ENCODE data around the gene PGGHG.

PGGHG gene

GRCh38 chr11:282630-283360, 6.1 kb upstream of the PGGHG start:
- DNase-seq = no peak

DNA sequence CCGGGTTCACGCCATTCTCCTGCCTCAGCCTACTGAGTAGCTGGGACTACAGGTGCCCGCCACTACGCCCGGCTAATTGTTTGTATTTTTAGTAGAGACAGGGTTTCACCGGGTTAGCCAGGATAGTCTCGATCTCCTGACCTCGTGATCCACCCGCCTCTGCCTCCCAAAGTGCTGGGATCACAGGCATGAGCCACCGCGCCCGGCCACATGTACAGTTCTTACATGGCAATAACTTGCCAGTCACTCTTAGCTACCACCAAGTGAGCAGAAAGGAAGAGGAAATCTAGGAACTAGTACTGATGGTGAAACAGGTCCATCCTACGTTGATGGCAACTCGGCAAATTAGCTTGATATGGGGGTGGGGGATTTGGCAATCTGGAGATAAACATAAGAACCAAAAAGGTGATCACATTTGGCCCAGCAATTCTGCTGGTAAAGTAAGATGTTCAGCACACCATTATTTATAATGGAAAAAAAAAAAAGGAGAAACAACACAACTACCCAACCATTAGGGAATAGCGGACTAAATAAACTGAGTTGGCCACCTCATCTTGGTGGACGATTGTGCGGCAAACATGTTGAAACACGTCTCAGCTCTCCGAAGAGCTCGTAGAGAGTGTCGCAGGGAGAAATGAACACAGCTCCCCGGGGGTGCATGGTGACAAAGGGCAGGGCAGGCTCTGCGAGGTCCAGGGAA, 5.4 kb upstream of the PGGHG start:
- Histone ChIP-seq H2AK5ac (ENCODE audit: low read length) (no peak overlapping the region), H2AFZ (ENCODE audit: insufficient read depth, low read length, poor library complexity) (no peak overlapping the region), H3K27ac (ENCODE audit: low read depth, low read length) (no peak overlapping the region), H3K36me3 (ENCODE audit: control insufficient read depth in 1 of 2, insufficient read depth in 2 of 2, low read length in 2 of 2) (no peaks in the 10 kb centered on the region), H4K91ac (ENCODE audit: low read depth, low read length) (peak overlapping the region; percentile 24), H2BK120ac (ENCODE audit: insufficient read depth, low read length, poor library complexity) (no peak overlapping the region), H3K4me2 (ENCODE audit: low read length) (no peak overlapping the region), H4K8ac (ENCODE audit: low read depth, low read length) (no peak overlapping the region), H3K4me3 (ENCODE audit: low read depth, low read length) (no peak overlapping the region), H3K18ac (ENCODE audit: low read length) (no peak overlapping the region), H2BK5ac (ENCODE audit: low read depth, low read length, poor library complexity) (no peak overlapping the region), H4K12ac (ENCODE audit: low read depth, low read length) (no peak overlapping the region), H3K4ac (ENCODE audit: low read depth, low read length) (no peak overlapping the region), H3K79me2 (ENCODE audit: control insufficient read depth, insufficient read depth, low read length, poor library complexity) (peaks cover 2% of the 10 kb centered on the region), H3K79me1 (ENCODE audit: low read length) (peaks cover 7% of the 10 kb centered on the region), H3K27me3 (ENCODE audit: insufficient read depth, low read length) (no peaks in the 10 kb centered on the region), H3K23ac (ENCODE audit: low read length) (no peak overlapping the region), H3K9ac (ENCODE audit: low read length) (no peak overlapping the region), H2BK12ac (ENCODE audit: low read length) (no peak overlapping the region), H3K4me1 (ENCODE audit: control insufficient read depth in 1 of 2, insufficient read depth in 2 of 2, low read length in 2 of 2) (peaks cover 5 to 12% of the 10 kb centered on the region in 2 experiments), H3K9me3 (ENCODE audit: insufficient read depth, low read depth, low read length) (no peaks in the 10 kb centered on the region), H3K14ac (ENCODE audit: low read length) (no peak overlapping the region)
- DNase-seq = no peak
- WGBS (ENCODE audit: extremely low coverage, insufficient coverage, insufficient read length) = no CpG with 5 or more reads among the region's 23 CpGs

More at GRCh38 chr11:282630-283360, 6.1 kb upstream of the PGGHG start:
- no peak overlapping the region for H3K14ac ChIP-seq (ENCODE audit: low read length)
- H2AK5ac ChIP-seq (ENCODE audit: low read length) = no peak overlapping the region
- no peak overlapping the region for H3K27ac ChIP-seq (ENCODE audit: low read depth, low read length)
- H3K23ac ChIP-seq (ENCODE audit: low read length) = no peak overlapping the region
- no peak overlapping the region for H3K9ac ChIP-seq (ENCODE audit: low read length)
- H3K4me2 ChIP-seq (ENCODE audit: low read length) = no peak overlapping the region
- no peak overlapping the region for H4K91ac ChIP-seq (ENCODE audit: low read depth, low read length)
- H3K27me3 ChIP-seq (ENCODE audit: insufficient read depth, low read length) = no peaks in the 10 kb centered on the region
- H3K79me2 ChIP-seq (ENCODE audit: control insufficient read depth, insufficient read depth, low read length, poor library complexity) = no peaks in the 10 kb centered on the region
- no peak overlapping the region for H4K12ac ChIP-seq (ENCODE audit: low read depth, low read length)
- no peaks in the 10 kb centered on the region for H3K36me3 ChIP-seq (ENCODE audit: control insufficient read depth in 1 of 2, insufficient read depth in 2 of 2, low read length in 2 of 2)
- H3K4me1 ChIP-seq (ENCODE audit: control insufficient read depth in 1 of 2, insufficient read depth in 2 of 2, low read length in 2 of 2) = peaks cover 2 to 6% of the 10 kb centered on the region in 2 experiments
- H3K4ac ChIP-seq (ENCODE audit: low read depth, low read length) = no peak overlapping the region
- no peak overlapping the region for H3K4me3 ChIP-seq (ENCODE audit: low read depth, low read length)
- H2AFZ ChIP-seq (ENCODE audit: insufficient read depth, low read length, poor library complexity) = no peak overlapping the region
- H2BK12ac ChIP-seq (ENCODE audit: low read length) = no peak overlapping the region
- peaks cover 4% of the 10 kb centered on the region for H3K79me1 ChIP-seq (ENCODE audit: low read length)
- no peak overlapping the region for H2BK120ac ChIP-seq (ENCODE audit: insufficient read depth, low read length, poor library complexity)
- no peaks in the 10 kb centered on the region for H3K9me3 ChIP-seq (ENCODE audit: insufficient read depth, low read depth, low read length)
- no peak overlapping the region for H2BK5ac ChIP-seq (ENCODE audit: low read depth, low read length, poor library complexity)
- no CpG with 5 or more reads among the region's 13 CpGs for WGBS (ENCODE audit: extremely low coverage, insufficient coverage, insufficient read length)
- no peak overlapping the region for H4K8ac ChIP-seq (ENCODE audit: low read depth, low read length)
- H3K18ac ChIP-seq (ENCODE audit: low read length) = no peak overlapping the region

- Histone ChIP-seq H3K14ac (ENCODE audit: low read length) (peak overlapping the region; percentile 1), H3K36me3 (ENCODE audit: control insufficient read depth in 1 of 2, insufficient read depth in 2 of 2, low read length in 2 of 2) (no peaks in the 10 kb centered on the region), H4K8ac (ENCODE audit: low read depth, low read length) (no peak overlapping the region), H3K79me1 (ENCODE audit: low read length) (peaks cover 10% of the 10 kb centered on the region), H3K4ac (ENCODE audit: low read depth, low read length) (no peak overlapping the region), H3K9me3 (ENCODE audit: insufficient read depth, low read depth, low read length) (no peaks in the 10 kb centered on the region), H4K91ac (ENCODE audit: low read depth, low read length) (peak overlapping the region; percentile 29), H3K79me2 (ENCODE audit: control insufficient read depth, insufficient read depth, low read length, poor library complexity) (peaks cover 4% of the 10 kb centered on the region), H3K18ac (ENCODE audit: low read length) (no peak overlapping the region), H3K4me1 (ENCODE audit: control insufficient read depth in 1 of 2, insufficient read depth in 2 of 2, low read length in 2 of 2) (peaks cover 5 to 13% of the 10 kb centered on the region in 2 experiments), H2BK12ac (ENCODE audit: low read length) (peak overlapping the region; percentile 3), H3K27me3 (ENCODE audit: insufficient read depth, low read length) (no peaks in the 10 kb centered on the region), H2BK5ac (ENCODE audit: low read depth, low read length, poor library complexity) (no peak overlapping the region), H4K12ac (ENCODE audit: low read depth, low read length) (no peak overlapping the region), H3K9ac (ENCODE audit: low read length) (no peak overlapping the region), H3K4me2 (ENCODE audit: low read length) (no peak overlapping the region), H3K4me3 (ENCODE audit: low read depth, low read length) (no peak overlapping the region), H3K27ac (ENCODE audit: low read depth, low read length) (no peak overlapping the region), H2BK120ac (ENCODE audit: insufficient read depth, low read length, poor library complexity) (peak overlapping the region; percentile 27), H3K23ac (ENCODE audit: low read length) (no peak overlapping the region), H2AFZ (ENCODE audit: insufficient read depth, low read length, poor library complexity) (no peak overlapping the region), H2AK5ac (ENCODE audit: low read length) (peak overlapping the region; percentile 24)
- WGBS (ENCODE audit: extremely low coverage, insufficient coverage, insufficient read length) = no CpG with 5 or more reads among the region's 24 CpGs
- no peak for DNase-seq
These were observed 4.6 kb upstream of the PGGHG start for GRCh38 chr11:284105-285020.
